GM19043 (cell line): ENCODE results near the gene NEK11.
A peak's percentile ranks its signal among the peaks of the same experiment; 100 is the strongest.
"Not testable (repeated sequence)": the region's sequence is repeated elsewhere in the genome, so short reads cannot be mapped to it uniquely, and the experiment has no call there.

Experiments
- ATAC-seq: cut with Tn5 transposase; IDR thresholded peaks from one replicate; pipeline ENCODE4 v1.9.1; 2021; ENCODE audit warnings: low read depth; ENCODE audit not compliant: unreplicated experiment

NEK11 gene

DNA sequence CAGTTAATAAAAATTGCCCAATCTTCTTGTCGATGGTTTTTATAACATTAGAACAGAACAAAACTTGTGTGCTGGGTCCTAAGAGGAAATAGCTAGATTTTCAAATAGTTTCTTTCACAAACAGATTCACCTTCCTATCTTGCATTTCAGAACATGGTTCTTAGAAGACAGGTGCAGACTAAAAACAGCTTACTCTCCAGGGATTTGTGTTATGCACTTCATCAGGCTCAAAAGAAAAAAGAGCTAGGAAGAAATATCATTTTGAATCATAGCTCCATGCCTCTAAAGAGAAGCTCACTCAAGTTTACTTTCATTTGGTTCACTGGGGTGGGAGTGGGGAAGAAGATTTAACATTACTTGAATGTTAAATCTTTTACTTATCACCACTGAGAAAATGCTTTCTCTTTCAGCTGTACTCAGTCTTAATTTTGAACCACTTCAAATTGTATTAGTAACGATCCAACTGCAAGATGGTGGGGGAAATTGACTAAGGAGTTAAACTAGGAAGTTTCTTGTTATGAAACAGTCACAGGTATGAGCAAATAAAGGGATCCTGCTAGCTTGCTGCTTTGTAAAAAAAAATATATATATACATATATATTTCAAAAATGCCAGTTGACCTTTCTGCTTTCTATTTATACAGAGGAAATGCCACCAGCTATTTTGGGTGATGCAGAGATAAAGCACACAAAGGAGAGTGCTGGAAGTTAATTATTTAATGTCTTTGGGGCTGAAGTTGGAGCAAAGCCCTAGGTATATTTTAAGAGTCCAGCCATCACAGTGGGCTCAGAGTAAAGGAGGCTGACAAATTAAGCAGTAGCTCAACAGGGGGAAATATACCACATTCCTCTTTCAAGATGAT lies 326.6 kb downstream of the NEK11 start:
- ATAC-seq = no peak

DNA sequence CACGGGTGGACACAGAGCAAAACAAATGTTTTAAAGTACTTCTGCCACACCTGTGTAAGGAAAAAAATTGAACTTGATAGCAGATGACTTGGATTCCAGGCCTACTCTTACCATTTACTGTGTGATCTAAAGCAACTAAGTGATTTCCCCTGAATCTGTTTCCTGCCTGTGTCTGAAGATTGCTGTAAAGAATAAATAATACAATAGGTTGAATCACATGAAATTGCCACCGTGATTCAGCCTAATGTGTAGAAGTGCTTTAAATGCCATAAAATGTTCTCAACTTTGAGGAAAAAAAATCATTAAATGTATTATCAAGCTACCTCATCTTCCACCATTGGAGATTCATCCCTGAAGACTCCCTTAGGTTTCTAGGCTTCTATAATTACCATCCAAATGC lies 327.3 kb downstream of the NEK11 start:
- no peak for ATAC-seq

DNA sequence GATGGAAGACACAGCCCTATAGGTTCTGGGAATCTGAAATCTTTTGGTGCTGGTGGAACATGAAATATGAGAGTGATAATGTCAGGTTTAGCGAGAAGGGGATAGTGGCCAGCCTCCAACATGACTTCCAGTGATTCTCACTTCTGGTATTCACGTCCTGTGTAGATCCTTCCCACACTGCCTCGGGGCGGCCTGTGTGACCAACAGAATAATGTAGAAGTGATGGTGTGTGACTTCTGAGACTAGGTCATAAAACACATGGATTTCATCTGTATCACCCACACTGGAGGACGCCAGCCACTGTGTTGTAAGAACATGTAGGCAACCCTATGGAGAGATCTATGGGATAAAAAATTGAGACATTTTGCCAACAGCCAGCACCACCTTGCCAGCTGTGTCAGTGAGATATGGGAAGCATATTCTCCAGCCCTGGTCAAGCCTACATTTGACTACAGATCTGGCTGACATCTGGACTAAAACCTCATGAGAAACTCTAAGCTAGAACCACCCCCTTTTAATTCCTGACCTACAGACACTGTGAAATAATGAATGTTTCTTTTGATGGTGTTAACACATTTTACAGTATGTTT lies 329.4 kb downstream of the NEK11 start:
- no peak for ATAC-seq

DNA sequence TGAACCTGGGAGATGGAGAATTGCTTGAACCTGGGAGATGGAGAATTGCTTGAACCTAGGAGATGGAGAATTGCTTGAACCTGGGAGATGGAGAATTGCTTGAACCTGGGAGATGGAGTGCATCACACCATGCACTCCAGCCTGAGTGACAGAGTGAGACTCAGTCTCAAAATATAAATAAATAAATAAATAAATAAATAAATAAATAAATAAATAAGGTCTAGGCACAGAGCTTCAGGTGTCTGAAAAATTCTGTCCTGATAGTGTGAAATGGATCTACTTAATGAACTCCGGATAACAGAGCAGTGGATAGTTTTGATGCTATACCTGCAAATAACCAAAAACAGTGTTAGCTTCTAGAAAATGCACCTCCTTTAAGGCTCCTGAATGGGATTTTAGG lies 330.6 kb downstream of the NEK11 start:
- ATAC-seq = no peak

- ATAC-seq = no peak
Measured at GRCh38 chr3:131360191-131360755, 333.6 kb downstream of the NEK11 start.

DNA sequence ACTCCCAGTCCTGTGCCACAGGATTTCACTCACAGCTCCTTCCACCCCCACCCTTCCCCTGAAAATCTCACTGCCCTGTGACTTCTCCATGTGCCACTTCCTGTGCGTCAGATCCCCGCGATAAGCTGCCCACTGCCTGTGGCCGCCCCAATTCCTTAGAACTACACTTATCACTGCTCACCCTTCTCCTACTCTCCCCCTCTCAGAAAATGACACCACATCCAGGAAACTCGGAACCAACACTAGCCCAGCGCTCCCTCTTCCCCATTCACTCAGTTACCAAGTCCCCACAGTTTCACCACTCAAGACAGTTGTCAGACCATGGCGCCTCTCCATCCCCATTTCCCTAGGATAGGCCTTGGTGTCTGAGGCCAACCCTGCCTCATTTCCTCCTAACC lies 334.4 kb downstream of the NEK11 start:
- not testable (repeated sequence) for ATAC-seq

DNA sequence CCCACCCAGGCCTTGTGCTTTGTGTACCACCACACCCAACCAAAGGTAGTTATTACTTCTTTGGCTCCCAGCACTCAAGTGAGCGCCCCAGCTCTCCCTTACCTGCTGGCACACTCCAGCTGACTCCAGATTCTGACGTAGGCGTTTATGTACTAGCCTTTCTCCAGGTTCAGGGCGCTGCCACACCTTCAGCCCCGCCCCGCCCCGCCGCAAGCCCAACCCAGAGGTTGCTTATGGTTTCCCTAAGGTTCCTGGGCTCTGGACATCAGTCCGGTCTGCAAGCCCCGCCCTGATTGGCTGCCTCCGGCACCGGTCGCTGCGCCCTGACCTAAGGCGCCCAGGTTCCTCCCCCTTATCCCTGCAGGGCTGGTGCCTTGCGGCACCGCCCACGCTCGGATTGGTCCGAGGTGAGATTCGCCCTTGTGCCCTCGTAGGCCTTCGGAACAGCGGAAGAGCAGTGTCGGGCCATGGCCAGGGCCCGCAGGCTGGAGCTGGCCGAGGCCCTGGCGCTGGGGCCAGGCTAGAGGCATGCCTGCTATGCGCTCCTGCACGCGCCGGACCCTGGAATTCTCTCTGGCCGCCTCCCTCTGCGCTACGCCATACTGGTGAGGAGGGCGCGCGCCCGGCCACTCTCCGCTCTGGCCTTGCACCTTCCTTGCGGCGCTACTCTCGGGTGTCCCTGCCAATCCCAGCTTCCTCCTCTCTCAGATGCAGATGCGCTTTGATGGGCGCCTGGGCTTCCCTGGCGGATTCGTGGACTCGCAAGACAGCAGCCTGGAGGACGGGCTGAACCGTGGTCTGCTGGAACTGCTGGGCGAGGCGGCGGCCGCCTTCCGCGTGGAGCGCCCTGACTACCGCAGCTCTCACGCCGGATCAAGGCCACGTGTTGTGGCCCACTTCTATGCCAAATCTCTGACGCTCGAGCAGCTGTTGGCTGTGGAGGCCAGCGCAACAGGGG lies 335.1 kb downstream of the NEK11 start:
- ATAC-seq = peak; percentile 89

DNA sequence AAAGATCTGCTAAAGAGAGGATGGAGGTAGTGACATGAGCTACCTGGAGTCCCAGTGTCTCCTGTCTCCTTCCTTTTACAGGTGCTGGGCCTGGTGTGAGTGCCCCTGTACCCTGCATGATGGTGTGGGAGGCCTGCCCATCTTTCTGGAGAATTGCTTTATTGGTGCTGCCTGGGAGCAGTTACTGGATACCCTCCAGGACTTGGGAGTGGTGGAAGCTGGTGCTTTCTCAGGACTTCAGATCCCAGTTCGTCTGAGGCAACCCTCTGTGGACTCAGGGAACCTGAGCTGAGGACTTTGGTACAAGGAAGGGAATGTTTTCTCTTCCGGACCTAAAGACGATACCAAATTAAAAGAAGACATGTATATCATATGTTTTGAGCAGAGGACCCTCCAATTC lies 336.6 kb downstream of the NEK11 start:
- no peak for ATAC-seq

DNA sequence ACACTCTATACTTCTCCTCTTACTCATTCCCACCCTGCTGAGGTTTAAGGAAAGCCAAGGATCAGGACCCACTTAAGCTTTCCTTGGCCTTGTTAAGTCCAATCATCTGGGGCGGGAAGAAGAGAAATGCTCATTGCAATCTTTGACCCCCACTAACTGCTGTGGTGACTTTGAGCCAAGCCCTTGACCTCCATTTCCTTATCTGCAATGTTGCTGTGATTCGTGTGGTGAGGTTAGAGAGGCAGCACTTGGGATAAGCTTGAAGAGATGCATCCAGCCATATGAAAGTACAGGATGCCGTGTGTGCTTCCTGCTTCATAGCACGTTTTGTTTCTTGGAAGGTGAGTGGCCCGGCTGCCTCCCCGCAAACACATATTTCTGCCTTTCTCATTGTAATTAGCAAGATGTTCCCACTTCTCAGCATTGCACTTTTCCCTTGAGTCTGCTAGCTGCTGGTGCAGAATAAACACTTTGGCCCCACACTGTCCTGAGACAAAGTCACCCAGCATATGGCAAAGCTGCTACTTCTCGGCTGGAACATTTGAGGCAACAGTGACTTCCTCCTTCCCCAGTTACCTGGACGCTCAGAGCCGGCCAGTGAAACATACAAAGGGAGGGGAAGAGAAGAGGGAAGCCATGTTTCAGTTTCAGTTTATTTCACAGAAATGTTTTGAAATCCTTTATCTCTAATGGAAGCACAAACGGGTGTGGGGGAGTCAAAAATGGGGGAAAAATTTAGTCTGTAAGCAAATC lies 344.4 kb downstream of the NEK11 start:
- no peak for ATAC-seq

DNA sequence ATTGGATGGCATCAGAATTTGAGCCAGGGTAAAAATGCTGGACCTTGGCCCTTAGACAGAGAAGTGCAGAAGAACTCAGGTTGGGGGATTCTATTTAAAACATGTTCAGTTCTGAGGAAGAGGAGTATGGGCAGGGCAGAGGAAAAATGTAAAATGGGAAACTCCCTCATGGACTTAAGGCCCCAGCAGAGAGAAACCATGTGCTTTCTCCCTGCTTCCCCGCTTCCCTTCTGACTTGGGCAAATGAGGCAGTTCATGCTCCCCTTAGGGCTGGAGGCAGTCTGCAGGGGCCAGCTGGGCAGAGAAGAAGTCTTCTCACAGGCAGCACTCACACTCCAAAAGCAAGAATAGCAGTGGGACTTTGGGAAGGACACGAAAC lies 345.0 kb downstream of the NEK11 start:
- ATAC-seq = no peak

- ATAC-seq = no peak
Measured at GRCh38 chr3:131374741-131375140, 348.1 kb downstream of the NEK11 start.

GRCh38 chr3:131380821-131381444 lies 354.3 kb downstream of the NEK11 start:
- not testable (repeated sequence) for ATAC-seq

- peak; percentile 98 for ATAC-seq
Measured at GRCh38 chr3:131381445-131382291, 355.0 kb downstream of the NEK11 start, which contains the start of gene NUDT16. TSS of gene NUDT16 (plus strand) at chr3:131381774. CDS start at chr3:131381805, 31 bp downstream.

- ATAC-seq = no peak
Measured at GRCh38 chr3:131386429-131387165, 359.9 kb downstream of the NEK11 start.

DNA sequence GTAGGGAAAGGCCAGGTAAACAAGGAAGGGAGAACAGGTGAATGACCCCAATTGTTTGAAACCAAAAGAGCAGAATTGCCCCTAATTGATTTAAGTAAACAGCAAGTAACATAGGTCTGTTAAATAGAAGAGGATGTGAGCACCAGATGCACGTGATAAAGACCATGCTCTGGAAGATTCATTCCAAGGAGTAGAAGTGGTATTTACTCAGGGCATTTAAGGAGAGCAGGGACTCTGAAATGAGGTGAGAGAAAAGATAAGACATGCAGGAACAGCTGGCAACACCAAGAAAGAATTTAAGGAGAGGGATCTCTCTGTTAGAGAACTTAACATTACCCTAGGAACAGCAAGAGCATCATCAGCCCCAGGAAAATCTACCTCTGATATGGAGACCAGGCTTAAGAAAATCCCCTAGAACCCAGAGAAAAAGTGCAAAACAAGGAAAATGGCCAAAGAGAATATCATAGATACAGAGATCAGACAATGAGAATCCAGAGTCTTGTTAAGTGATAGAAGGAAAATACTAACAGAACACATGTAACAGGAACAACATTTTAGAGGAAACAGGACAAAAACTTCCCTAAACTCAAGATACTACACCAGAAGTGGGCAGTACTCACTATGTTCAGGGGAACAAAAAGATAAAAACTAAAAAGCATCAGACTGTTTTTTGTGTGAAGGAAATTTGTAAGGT lies 361.3 kb downstream of the NEK11 start:
- ATAC-seq = no peak

DNA sequence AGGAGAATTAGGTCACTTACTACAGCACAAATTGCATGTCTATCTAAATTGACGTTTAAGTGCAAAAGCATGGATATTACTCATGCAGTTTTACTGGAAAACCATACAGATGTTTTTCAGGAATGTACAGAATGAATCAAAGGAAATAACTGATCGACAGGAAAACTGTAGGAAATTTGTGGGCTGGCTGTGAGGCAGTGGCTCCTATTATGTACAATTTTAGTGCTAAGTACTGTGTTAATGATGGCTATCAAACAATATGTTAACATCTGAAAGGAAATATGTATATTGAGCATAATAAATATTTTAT lies 361.8 kb downstream of the NEK11 start:
- ATAC-seq = no peak

- ATAC-seq = no peak
Measured at GRCh38 chr3:131390331-131390730, 363.7 kb downstream of the NEK11 start.

- ATAC-seq = no peak
Measured at GRCh38 chr3:131393051-131393450, 366.4 kb downstream of the NEK11 start.
